Vagina (tissue), 2 donors: Measurements from ENCODE around the gene ULBP1.
"Not testable (repeated sequence)": the region's sequence is repeated elsewhere in the genome, so short reads cannot be mapped to it uniquely, and the experiment has no call there.

ENCODE experiments used
- CTCF ChIP-seq, 3 experiments: fragments of 450-650 bp in 2 of 3; fragments of 200-600 bp in 1 of 3; sonication (generic) in 1 of 3; IDR thresholded peaks; one replicate each; pipeline ENCODE4 v1.5.1; 2017 to 2019; ENCODE audit warnings: antibody characterized with exemption in 3 of 3, mild to moderate bottlenecking in 2 of 3, moderate library complexity in 2 of 3
- POLR2AphosphoS5 ChIP-seq, 2 donors: sonication (generic); formaldehyde crosslinking; IDR thresholded peaks; one replicate each; pipeline ENCODE4 v1.9.0; 2017; ENCODE audit warnings: antibody characterized with exemption in 2 of 2, mild to moderate bottlenecking in 2 of 2, low read depth in 1 of 2; ENCODE audit not compliant: insufficient read depth in 1 of 2

GRCh38 chr6:150003599-150003998 is 39.9 kb downstream of the ULBP1 start:
- not testable (repeated sequence) for TF ChIP-seq CTCF (IDR thresholded peaks at IDR 0.05); POLR2AphosphoS5 (IDR thresholded peaks at IDR 0.05; ENCODE audit: insufficient read depth in 1 of 2, low read depth in 1 of 2)
